Large intestine (tissue), 3 donors: ENCODE measurements around the gene AHCYL1. TPM values are rescaled to one million over a fixed set of nuclear protein-coding genes. Genes with fewer than 3 reads are reported as not detected.
A peak's percentile ranks its signal among the peaks of the same experiment; 100 is the strongest.

Experiments
- DNase-seq, 2 donors: peaks; one replicate each; pipeline versions ENCODE4 v3.0.0 to v3.0.0-alpha.2; 2013
- H3K27ac ChIP-seq: one replicate; pipeline ENCODE4 v1.5.1; 2013; ENCODE audit warnings: low read length
- H3K27me3 ChIP-seq: 2 replicates; pipeline ENCODE4 v1.6.1; 2013; ENCODE audit warnings: low read length; ENCODE audit not compliant: control insufficient read depth, insufficient read depth
- H3K36me3 ChIP-seq: 2 replicates; pipeline ENCODE4 v1.6.1; 2013; ENCODE audit warnings: low read length; ENCODE audit not compliant: control insufficient read depth, insufficient read depth
- H3K4me1 ChIP-seq: one replicate; pipeline ENCODE4 v1.6.1; 2013; ENCODE audit warnings: low read length; ENCODE audit not compliant: control insufficient read depth, insufficient read depth
- H3K4me3 ChIP-seq: one replicate; pipeline ENCODE4 v1.5.1; 2013; ENCODE audit warnings: low read length
- H3K9me3 ChIP-seq: one replicate; pipeline ENCODE4 v1.6.1; 2013; ENCODE audit warnings: mild to moderate bottlenecking, low read depth, low read length, moderate library complexity; ENCODE audit not compliant: control insufficient read depth
- WGBS: methylation state at CpG from one replicate; pipeline ENCODE4 v1.1.5; 2013; ENCODE audit warnings: low lambda C conversion rate; ENCODE audit not compliant: insufficient coverage; 5-methylcytosine and 5-hydroxymethylcytosine counted together
- polyA plus RNA-seq: library from polyadenylated mRNA; unstranded; fragments of 120-200 nt; gene quantifications from one replicate; pipeline ENCODE4 v1.2.1, GENCODE V29; 2013

The AHCYL1 gene
- polyA plus RNA-seq, 1 donor = 89.3 TPM

DNA sequence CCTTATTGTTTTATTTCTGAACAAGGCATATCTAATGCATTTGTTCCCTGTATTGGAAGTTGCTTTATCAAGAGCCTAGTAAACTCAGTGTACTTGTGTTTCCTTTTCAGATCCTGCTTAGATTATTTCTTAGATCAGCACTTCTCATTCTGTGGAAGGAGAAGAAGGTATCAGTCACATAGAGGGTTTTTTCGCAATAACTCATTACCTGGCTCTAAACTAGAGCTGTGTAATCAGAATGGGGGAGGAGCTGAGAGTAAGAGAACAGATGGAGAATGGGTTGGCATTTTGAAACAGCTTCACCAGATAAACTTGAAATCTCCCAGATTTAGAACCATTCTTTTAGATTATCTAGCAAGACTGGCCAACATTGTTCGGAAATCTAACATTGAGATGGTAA lies 11.0 kb downstream of the AHCYL1 start:
- Histone ChIP-seq H3K27me3 (no peaks in the 10 kb centered on the region), H3K36me3 (peaks cover 12% of the 10 kb centered on the region), H3K4me3 (no peak overlapping the region), H3K9me3 (no peaks in the 10 kb centered on the region), H3K27ac (no peak overlapping the region), H3K4me1 (no peaks in the 10 kb centered on the region)
- no CpG with 5 or more reads among the region's 2 CpGs for WGBS
- no peak for DNase-seq

DNA sequence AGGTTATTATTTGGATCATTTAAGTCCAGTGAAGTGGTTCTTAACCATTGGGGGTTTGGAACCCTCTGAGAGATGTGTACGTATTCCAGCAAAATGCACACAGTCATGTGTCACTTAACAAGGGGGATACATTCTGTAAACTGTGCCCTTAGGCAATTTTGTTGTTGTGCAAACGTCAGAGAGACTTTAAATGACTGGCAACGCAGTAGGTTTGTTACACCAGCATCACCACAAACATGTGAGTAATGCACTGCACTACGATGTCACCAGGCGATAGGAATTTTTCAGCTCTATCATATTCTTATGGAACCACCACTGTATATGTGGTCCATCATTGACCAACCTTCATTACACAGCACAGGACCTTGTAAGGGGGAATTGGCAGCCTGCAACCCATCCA lies 11.9 kb downstream of the AHCYL1 start:
- no peaks in the 10 kb centered on the region for H3K4me1 ChIP-seq
- no peak overlapping the region for H3K27ac ChIP-seq
- no CpG with 5 or more reads among the region's 5 CpGs for WGBS

DNA sequence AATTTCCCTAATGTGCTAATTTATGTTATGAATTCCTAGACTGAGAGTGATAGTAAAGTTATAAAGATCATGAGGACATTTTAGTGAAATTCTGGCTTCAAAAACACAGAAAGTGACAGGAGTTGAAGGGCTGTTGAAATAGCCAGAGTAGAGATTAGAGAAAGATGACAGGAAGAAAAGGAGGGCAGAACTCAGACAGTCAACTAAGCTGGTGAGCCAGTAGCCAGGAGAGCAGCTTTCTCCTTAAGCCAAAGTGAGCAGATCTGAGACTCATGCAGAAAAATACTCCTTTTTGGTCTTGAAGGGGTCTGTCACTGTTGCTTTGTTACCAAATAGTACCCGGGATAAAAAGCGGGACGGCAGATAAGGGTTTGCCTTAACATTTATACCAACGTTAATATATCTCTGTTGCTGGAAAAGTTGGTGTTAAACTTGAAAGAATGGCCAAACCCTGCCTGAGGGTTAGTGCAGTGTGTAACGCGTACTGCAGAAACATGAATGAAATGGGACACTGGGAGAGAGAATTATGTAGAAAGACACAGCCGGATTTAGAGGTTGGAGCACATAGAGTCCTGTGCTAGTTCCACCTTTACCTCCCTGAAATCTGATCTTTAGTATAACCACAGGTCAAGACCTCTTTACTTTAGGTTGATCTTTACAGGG lies 12.8 kb downstream of the AHCYL1 start:
- H3K27me3 ChIP-seq = no peaks in the 10 kb centered on the region
- 51% methylated on average over 3 of the region's 7 CpGs for WGBS
- H3K36me3 ChIP-seq = peaks cover 8% of the 10 kb centered on the region
- DNase-seq = no peak
- H3K9me3 ChIP-seq = no peaks in the 10 kb centered on the region
- H3K4me1 ChIP-seq = no peaks in the 10 kb centered on the region
- H3K27ac ChIP-seq = no peak overlapping the region
- no peak overlapping the region for H3K4me3 ChIP-seq

More for the DNA sequence above, 11.9 kb downstream of the AHCYL1 start:
- H3K36me3 ChIP-seq = peaks cover 8% of the 10 kb centered on the region
- H3K27me3 ChIP-seq = no peaks in the 10 kb centered on the region
- H3K9me3 ChIP-seq = no peaks in the 10 kb centered on the region
- no peak overlapping the region for H3K4me3 ChIP-seq
- DNase-seq = no peak

DNA sequence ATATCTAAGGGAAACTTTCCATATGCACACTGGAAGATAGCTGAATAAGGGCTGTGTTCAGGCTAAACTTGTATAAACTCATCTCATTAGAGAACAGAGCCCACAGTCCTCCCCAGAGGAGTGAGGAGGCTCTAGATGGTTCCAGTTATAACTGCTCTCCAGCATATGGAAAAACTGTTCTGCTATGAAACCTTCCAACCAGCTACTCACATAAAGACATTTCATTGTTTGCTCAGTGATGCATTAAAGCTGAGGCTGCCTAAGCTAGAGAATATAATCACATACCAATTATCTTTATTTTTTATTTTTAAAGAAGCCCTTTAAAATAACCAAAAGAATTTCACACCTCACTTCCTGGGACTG lies 13.3 kb downstream of the AHCYL1 start:
- Histone ChIP-seq H3K4me3 (no peak overlapping the region), H3K27me3 (no peaks in the 10 kb centered on the region), H3K4me1 (peaks cover 3% of the 10 kb centered on the region), H3K9me3 (no peaks in the 10 kb centered on the region), H3K27ac (no peak overlapping the region), H3K36me3 (peaks cover 8% of the 10 kb centered on the region)
- DNase-seq = no peak

DNA sequence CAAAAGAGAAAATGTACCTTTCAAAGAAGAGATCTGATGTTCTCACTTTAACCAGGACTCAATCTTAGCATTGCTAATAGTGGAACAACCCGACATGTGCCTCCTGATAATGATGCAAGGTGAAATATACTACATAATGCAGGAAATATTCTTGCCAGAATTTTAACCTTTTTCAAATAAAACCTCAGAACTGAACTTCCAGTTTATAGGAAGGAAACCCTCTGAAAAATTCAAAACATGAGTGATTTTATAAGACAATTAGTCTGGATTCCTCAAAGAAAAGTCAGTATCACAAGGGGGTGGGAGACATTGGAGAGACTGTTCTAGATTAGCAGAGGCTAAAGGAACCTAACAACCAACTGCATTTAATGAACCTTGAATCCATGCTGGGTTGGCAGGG lies 18.1 kb downstream of the AHCYL1 start:
- Histone ChIP-seq H3K9me3 (no peaks in the 10 kb centered on the region), H3K4me1 (peaks cover 32% of the 10 kb centered on the region), H3K4me3 (no peak overlapping the region), H3K27me3 (no peaks in the 10 kb centered on the region), H3K36me3 (no peaks in the 10 kb centered on the region), H3K27ac (peak overlapping the region; percentile 84)
- WGBS = no CpG with 5 or more reads among the region's 1 CpG
- no peak for DNase-seq

DNA sequence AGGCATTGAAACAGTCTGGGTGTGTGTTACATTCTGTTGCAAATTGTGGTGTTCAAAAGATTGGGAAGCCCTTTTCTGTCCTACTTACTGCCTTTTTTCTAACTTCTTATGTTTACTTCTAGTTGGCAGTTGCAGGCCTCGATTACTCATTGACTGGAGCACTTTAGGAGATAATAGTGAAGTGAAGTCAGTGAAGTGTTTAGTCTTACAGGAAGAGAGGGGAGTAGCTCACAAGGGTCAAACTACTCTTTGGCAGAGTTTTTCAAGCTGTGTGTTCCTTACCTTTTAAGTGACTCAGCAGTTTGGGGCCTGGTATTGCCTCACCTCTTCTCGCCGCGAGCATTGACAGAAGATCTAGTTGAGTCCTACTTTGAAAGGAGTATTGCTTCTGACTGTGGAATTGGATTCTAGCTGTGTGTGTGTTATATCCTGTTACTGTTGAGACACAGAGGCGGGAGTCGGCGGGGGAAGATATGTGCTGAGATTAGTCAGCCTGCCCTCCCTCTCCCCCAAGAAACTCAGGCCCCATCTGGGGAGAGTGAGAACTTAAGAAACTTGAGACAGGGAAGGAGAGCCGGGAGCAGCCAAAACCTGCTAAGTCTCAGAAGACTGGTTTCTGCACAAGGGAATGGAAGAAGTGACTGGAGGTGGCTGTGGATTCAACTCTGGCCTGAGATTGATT lies 19.3 kb downstream of the AHCYL1 start:
- Histone ChIP-seq H3K4me1 (peaks cover 32% of the 10 kb centered on the region), H3K9me3 (no peaks in the 10 kb centered on the region), H3K36me3 (peaks cover 3% of the 10 kb centered on the region), H3K27ac (peak overlapping the region; percentile 84), H3K27me3 (no peaks in the 10 kb centered on the region), H3K4me3 (peak overlapping the region; percentile 14)
- WGBS = no CpG with 5 or more reads among the region's 8 CpGs
- peak; percentile 89 to 95 for DNase-seq

DNA sequence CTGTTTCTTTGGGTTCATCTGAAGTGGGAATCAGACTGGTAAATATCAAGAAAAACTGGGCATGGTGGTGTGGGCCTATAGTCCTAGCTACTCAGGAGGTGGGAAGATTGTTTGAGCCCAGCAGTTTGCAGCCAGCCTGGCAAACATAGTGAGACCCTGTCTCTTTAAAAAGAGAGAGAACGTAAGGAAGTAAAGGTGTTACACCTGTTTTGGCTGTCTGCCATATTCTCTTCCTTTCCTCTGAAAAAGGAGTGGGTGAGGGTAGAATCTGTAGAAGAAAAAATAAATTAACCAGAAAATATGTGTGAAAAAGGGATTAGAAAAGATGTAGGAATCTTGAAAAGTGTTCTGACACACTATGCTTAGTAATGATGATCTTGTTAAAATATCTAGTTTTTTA lies 20.0 kb downstream of the AHCYL1 start:
- Histone ChIP-seq H3K36me3 (peaks cover 10% of the 10 kb centered on the region), H3K4me3 (peak overlapping the region; percentile 14), H3K27me3 (no peaks in the 10 kb centered on the region), H3K4me1 (peaks cover 32% of the 10 kb centered on the region), H3K27ac (peak overlapping the region; percentile 84), H3K9me3 (no peaks in the 10 kb centered on the region)
- WGBS = no CpG with 5 or more reads among the region's 1 CpG
- DNase-seq = peak in 1 of 2 donors; percentile 44

DNA sequence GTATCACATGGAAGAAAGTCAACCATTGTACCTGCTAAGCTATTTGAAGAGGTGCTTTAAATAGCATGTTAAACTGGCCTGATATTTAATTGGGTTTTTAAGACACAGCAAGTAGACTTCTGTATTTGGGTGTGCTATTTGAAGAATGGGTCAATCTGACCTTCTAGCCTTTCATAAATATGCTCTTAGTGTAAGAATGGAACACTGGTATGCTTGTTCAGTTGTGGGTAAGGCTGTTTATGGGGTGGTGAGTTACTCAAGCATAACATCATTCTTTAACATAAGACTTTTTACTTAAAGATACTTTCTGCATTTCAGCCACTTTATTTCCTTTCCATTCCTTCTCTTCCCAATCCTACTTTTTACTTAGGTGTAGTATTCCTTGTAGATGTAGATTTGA lies 21.4 kb downstream of the AHCYL1 start:
- Histone ChIP-seq H3K27ac (no peak overlapping the region), H3K36me3 (peaks cover 24% of the 10 kb centered on the region), H3K4me3 (no peak overlapping the region), H3K27me3 (no peaks in the 10 kb centered on the region), H3K9me3 (no peaks in the 10 kb centered on the region), H3K4me1 (peaks cover 32% of the 10 kb centered on the region)
- DNase-seq = no peak

DNA sequence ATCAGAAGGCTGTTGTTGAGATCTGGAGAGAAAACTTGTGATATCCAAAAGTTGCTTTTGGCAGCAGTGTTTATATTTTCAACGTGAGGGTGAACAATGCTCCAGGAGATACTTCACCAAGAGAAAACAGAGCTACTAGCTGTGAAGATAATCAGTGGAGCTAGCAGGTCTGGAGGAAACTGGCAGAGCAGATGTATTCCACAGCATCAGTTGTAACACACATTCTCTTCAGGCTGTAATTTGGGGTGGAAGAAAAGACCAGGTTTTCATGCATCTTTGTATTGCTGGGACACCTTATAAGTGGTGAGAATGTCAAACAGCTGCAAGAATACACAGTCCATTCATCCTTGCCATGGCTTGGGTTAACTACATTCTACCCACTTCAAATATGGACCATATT lies 22.0 kb downstream of the AHCYL1 start:
- no peaks in the 10 kb centered on the region for H3K9me3 ChIP-seq
- no peaks in the 10 kb centered on the region for H3K27me3 ChIP-seq
- no peak overlapping the region for H3K27ac ChIP-seq
- H3K4me1 ChIP-seq = peaks cover 32% of the 10 kb centered on the region
- peaks cover 29% of the 10 kb centered on the region for H3K36me3 ChIP-seq
- H3K4me3 ChIP-seq = no peak overlapping the region
- no CpG with 5 or more reads among the region's 1 CpG for WGBS
- DNase-seq = no peak

DNA sequence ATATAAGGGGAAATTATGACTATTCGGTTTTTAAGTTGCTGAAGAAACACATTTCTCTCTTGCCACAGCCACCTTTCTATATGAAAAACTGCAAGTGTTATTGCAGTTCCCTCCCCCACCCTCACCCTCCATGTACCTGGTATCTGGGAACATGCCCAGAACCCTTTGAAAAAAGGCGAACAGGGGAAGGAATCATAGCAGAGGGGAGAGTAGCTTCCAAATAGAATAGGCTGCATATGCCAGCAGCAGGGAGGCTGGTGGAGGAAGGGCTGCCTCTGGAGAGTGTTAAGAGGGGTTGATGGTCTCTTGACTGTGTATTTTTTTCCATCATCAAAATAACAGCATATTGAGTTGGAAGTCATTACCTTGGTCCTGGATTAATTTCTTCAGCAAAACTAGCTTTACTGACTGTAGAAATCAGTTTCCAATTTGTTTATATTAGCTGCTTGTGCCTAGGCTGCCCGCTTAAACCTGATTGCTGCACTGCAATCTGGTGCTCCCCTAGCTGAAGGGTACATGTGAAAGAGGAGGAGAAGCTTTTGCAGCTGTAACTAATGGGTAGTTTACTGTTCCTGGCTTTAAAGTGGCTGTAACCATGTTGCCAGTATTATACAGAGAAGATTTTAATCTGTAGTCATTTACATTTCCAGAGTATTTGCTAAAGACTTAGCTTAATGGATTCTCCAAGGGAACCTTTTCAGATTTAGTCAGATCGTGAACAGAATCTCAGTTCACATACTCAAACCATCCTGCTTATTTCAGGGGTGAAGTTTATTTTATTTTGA lies 22.7 kb downstream of the AHCYL1 start:
- peaks cover 32% of the 10 kb centered on the region for H3K4me1 ChIP-seq
- no peaks in the 10 kb centered on the region for H3K9me3 ChIP-seq
- peaks cover 36% of the 10 kb centered on the region for H3K36me3 ChIP-seq
- no peak overlapping the region for H3K27ac ChIP-seq
- WGBS = 75% methylated on average over 2 of the region's 4 CpGs
- DNase-seq = no peak
- no peaks in the 10 kb centered on the region for H3K27me3 ChIP-seq
- H3K4me3 ChIP-seq = no peak overlapping the region
